Natural killer cell (primary cell): ENCODE measurements around the gene CEP164. TPM values are rescaled to one million over a fixed set of nuclear protein-coding genes. Genes with fewer than 3 reads are reported as not detected.

ENCODE experiments used
- ATAC-seq, 3 donors: fragments of 150-1000 bp in 2 of 3; fragments of 200-7000 bp in 1 of 3; cut with Tn5 transposase; 1 replicate in 1 of 3; 2 replicates in 2 of 3; pipeline ENCODE4 v1.10.0; 2021; ENCODE audit warnings: mild to moderate bottlenecking in 2 of 3, moderate library complexity in 2 of 3
- DNase-seq, 2 donors: peaks; one replicate each; pipeline versions ENCODE4 v3.0.0 to v3.0.0-alpha.2; 2013 to 2021; ENCODE audit warnings: mixed read lengths in 1 of 2
- H3K27ac ChIP-seq: one replicate; pipeline ENCODE4 v1.5.1; 2013; ENCODE audit warnings: mild to moderate bottlenecking, low read length
- H3K27me3 ChIP-seq: one replicate; pipeline ENCODE4 v1.6.1; 2013; ENCODE audit warnings: low read length; ENCODE audit not compliant: control insufficient read depth, insufficient read depth
- H3K36me3 ChIP-seq: one replicate; pipeline ENCODE4 v1.6.1; 2013; ENCODE audit warnings: low read length; ENCODE audit not compliant: control insufficient read depth, insufficient read depth
- H3K4me1 ChIP-seq: one replicate; pipeline ENCODE4 v1.6.1; 2013; ENCODE audit warnings: low read length; ENCODE audit not compliant: control insufficient read depth, insufficient read depth
- H3K4me3 ChIP-seq: one replicate; pipeline ENCODE4 v1.5.1; 2013; ENCODE audit warnings: low read length
- H3K9me3 ChIP-seq: one replicate; pipeline ENCODE4 v1.6.1; 2013; ENCODE audit warnings: low read length; ENCODE audit not compliant: control insufficient read depth, insufficient read depth
- H3K27ac Mint-ChIP-seq, 2 donors: one replicate each; pipeline ENCODE4 v1.8.0; 2022; ENCODE audit warnings: mild to moderate bottlenecking in 2 of 2, mixed read lengths in 2 of 2, moderate library complexity in 1 of 2
- H3K27me3 Mint-ChIP-seq, 2 donors: one replicate each; pipeline ENCODE4 v1.8.0; 2022; ENCODE audit warnings: low read depth in 2 of 2, mixed read lengths in 2 of 2
- H3K36me3 Mint-ChIP-seq: one replicate; pipeline ENCODE4 v1.8.0; 2022; ENCODE audit warnings: mixed read lengths
- H3K4me1 Mint-ChIP-seq, 2 donors: one replicate each; pipeline ENCODE4 v1.8.0; 2022; ENCODE audit warnings: mixed read lengths in 2 of 2
- H3K4me3 Mint-ChIP-seq: one replicate; pipeline ENCODE4 v1.8.0; 2022; ENCODE audit warnings: mild to moderate bottlenecking, moderate library complexity, mixed read lengths
- H3K9me3 Mint-ChIP-seq, 2 donors: one replicate each; pipeline ENCODE4 v1.8.0; 2022; ENCODE audit warnings: mixed read lengths in 2 of 2
- CTCF ChIP-seq: fragments of 200-600 bp; IDR thresholded peaks from one replicate; pipeline ENCODE4 v1.8.0; 2022; ENCODE audit warnings: antibody characterized with exemption
- WGBS: methylation state at CpG from one replicate; pipeline ENCODE4 v1.1.7; 2013; ENCODE audit warnings: missing lambda C conversion rate; ENCODE audit not compliant: insufficient coverage; 5-methylcytosine and 5-hydroxymethylcytosine counted together
- intact Hi-C: fragments of 100-400 bp; cut with micrococcal nuclease; formaldehyde crosslinking; loops from one replicate; pipeline ENCODE4 v1.14.2; 2022
- total RNA-seq, 4 donors: library from RNA; stranded (reverse); fragments of 120-200 nt in 1 of 4; gene quantifications; one replicate each; pipeline versions ENCODE4 v1.2.3 to v1.2.4, GENCODE V29; 2013 to 2022

Gene CEP164
- total RNA-seq = 10 to 100 TPM; 45.6 to 49.9 (median 49.8) TPM
- total RNA-seq (2013) = 33.8 TPM

- H3K36me3 ChIP-seq = no peaks in the 10 kb centered on the region
- no peaks in the 10 kb centered on the region for H3K9me3 Mint-ChIP-seq
- no peaks in the 10 kb centered on the region for H3K27me3 Mint-ChIP-seq
- peaks cover 14% of the 10 kb centered on the region for H3K4me1 ChIP-seq
- no peaks in the 10 kb centered on the region for H3K36me3 Mint-ChIP-seq
- no peaks in the 10 kb centered on the region for H3K9me3 ChIP-seq
- peak within 1 kb of the TSS; percentile 85 for H3K27ac ChIP-seq
- no peaks in the 10 kb centered on the region for H3K27me3 ChIP-seq
- DNase-seq (peak; percentile 90 to 97), ATAC-seq (peak; percentile 95 to 97 (median 95))
- H3K4me1 Mint-ChIP-seq = no peaks in the 10 kb centered on the region
- intact Hi-C loops = loop anchor here (5.0 kb wide), 1 partner anchor 95 kb away; the partner anchor contains the start of genes PCSK7 and RNF214
- no peak for TF ChIP-seq CTCF
- under 1% methylated on average over 64 of the region's 64 CpGs for WGBS
- H3K4me3 Mint-ChIP-seq = peak within 1 kb of the TSS; percentile 53
- H3K4me3 ChIP-seq = peak within 1 kb of the TSS; percentile 80
- peak within 1 kb of the TSS in 1 of 2 donors; percentile 28 for H3K27ac Mint-ChIP-seq
These were observed at the start of gene CEP164 for GRCh38 chr11:117327567-117328374. Gene CEP164, plus strand, starts transcription at chr11:117327854. Its CDS starts 10,733 bp downstream, at chr11:117338587.

GRCh38 chr11:117278347-117278746 lies 49.3 kb upstream of the CEP164 start:
- Mint-ChIP-seq H3K27me3 (no peaks in the 10 kb centered on the region), H3K9me3 (no peaks in the 10 kb centered on the region), H3K36me3 (peaks cover 28% of the 10 kb centered on the region), H3K4me1 (no peaks in the 10 kb centered on the region), H3K27ac (no peak overlapping the region), H3K4me3 (no peak overlapping the region)
- Histone ChIP-seq H3K4me1 (no peaks in the 10 kb centered on the region), H3K36me3 (peaks cover 21% of the 10 kb centered on the region), H3K9me3 (no peaks in the 10 kb centered on the region), H3K27me3 (no peaks in the 10 kb centered on the region), H3K27ac (no peak overlapping the region), H3K4me3 (no peak overlapping the region)
- ATAC-seq (no peak), DNase-seq (no peak)
- intact Hi-C loops = no loop called here
- WGBS = 85% methylated on average over 1 of the region's 2 CpGs
- no peak for TF ChIP-seq CTCF

- Mint-ChIP-seq H3K4me1 (no peaks in the 10 kb centered on the region), H3K27me3 (no peaks in the 10 kb centered on the region), H3K9me3 (no peaks in the 10 kb centered on the region), H3K36me3 (peaks cover 21% of the 10 kb centered on the region), H3K27ac (no peak overlapping the region), H3K4me3 (no peak overlapping the region)
- Histone ChIP-seq H3K36me3 (peaks cover 32% of the 10 kb centered on the region), H3K27ac (no peak overlapping the region), H3K4me1 (no peaks in the 10 kb centered on the region), H3K9me3 (no peaks in the 10 kb centered on the region), H3K27me3 (no peaks in the 10 kb centered on the region), H3K4me3 (no peak overlapping the region)
- DNase-seq (peak in 1 of 2 donors; percentile 33), ATAC-seq (no peak)
- WGBS = 89% methylated on average over 2 of the region's 4 CpGs
- no peak for TF ChIP-seq CTCF
- intact Hi-C loops = no loop called here
These were observed 47.8 kb upstream of the CEP164 start for GRCh38 chr11:117279711-117280376.
